GM21423 (cell line): Measurements from ENCODE around the gene ACER1.
"Not testable (repeated sequence)": the region's sequence is repeated elsewhere in the genome, so short reads cannot be mapped to it uniquely, and the experiment has no call there.

Experiments
- ATAC-seq: cut with Tn5 transposase; IDR thresholded peaks from one replicate; pipeline ENCODE4 v1.9.1; 2021; ENCODE audit warnings: mild to moderate bottlenecking, moderate library complexity; ENCODE audit not compliant: unreplicated experiment

ACER1 gene

GRCh38 chr19:6333439-6333838 is at the start of gene ACER1:
TSS of gene ACER1 (minus strand) at chr19:6333612. CDS start at chr19:6333551, 61 bp downstream.
- ATAC-seq: no peak

GRCh38 chr19:6383188-6383587 is 49.8 kb upstream of the ACER1 start:
- ATAC-seq: no peak

- no peak for ATAC-seq
Observed at GRCh38 chr19:6381030-6381750, 47.8 kb upstream of the ACER1 start.

- no peak for ATAC-seq
Observed at GRCh38 chr19:6379744-6380143, 46.3 kb upstream of the ACER1 start.

GRCh38 chr19:6378486-6378885 is 45.1 kb upstream of the ACER1 start:
- no peak for ATAC-seq

GRCh38 chr19:6378041-6378440 is 44.6 kb upstream of the ACER1 start:
- no peak for ATAC-seq

- no peak for ATAC-seq
Observed at GRCh38 chr19:6376512-6377190, 43.2 kb upstream of the ACER1 start.

- no peak for ATAC-seq
Observed at GRCh38 chr19:6375411-6376010, 42.1 kb upstream of the ACER1 start, which contains the start of gene PSPN. TSS of gene PSPN (minus strand) at chr19:6375933. CDS start at chr19:6375849, 84 bp downstream.

- ATAC-seq: no peak
Observed at GRCh38 chr19:6374711-6375410, 41.4 kb upstream of the ACER1 start.

- ATAC-seq: no peak
Observed at GRCh38 chr19:6374161-6374709, 40.8 kb upstream of the ACER1 start.

- no peak for ATAC-seq
Observed at GRCh38 chr19:6373813-6374108, 40.3 kb upstream of the ACER1 start.

GRCh38 chr19:6373096-6373812 is 39.8 kb upstream of the ACER1 start:
- peak; percentile 48 for ATAC-seq

GRCh38 chr19:6372594-6373095 is 39.2 kb upstream of the ACER1 start, which contains the start of gene ALKBH7:
TSS of gene ALKBH7 (plus strand) at chr19:6372794. CDS start at chr19:6372821, 27 bp downstream.
- ATAC-seq: peak; percentile 71

- ATAC-seq: no peak
Observed at GRCh38 chr19:6364353-6364752, 30.9 kb upstream of the ACER1 start.

- ATAC-seq: no peak
Observed at GRCh38 chr19:6362351-6362801, 29.0 kb upstream of the ACER1 start.

- no peak for ATAC-seq
Observed at GRCh38 chr19:6362027-6362350, 28.6 kb upstream of the ACER1 start.

- not testable (repeated sequence) for ATAC-seq
Observed at GRCh38 chr19:6360857-6361216, 27.4 kb upstream of the ACER1 start.

GRCh38 chr19:6360445-6360844 is 27.0 kb upstream of the ACER1 start:
- not testable (repeated sequence) for ATAC-seq

GRCh38 chr19:6359568-6360341 is 26.3 kb upstream of the ACER1 start:
- no peak for ATAC-seq

- no peak for ATAC-seq
Observed at GRCh38 chr19:6358003-6358402, 24.6 kb upstream of the ACER1 start.
